Coronary artery (tissue), 2 donors: ENCODE data around the gene FAM171A2.

Experiments used
- DNase-seq: peaks from one replicate; pipeline ENCODE4 v3.0.0-alpha.2; 2017; ENCODE audit warnings: low spot score
- H3K27ac ChIP-seq, 2 donors: fragments of 200-600 bp; sonication (generic); one replicate each; pipeline ENCODE4 v1.5.1; 2016 to 2019
- H3K4me3 ChIP-seq: fragments of 200-600 bp; sonication (generic); 2 replicates; pipeline ENCODE4 v1.5.1; 2016; ENCODE audit warnings: mild to moderate bottlenecking, moderate library complexity
- CTCF ChIP-seq: fragments of 200-600 bp; sonication (generic); IDR thresholded peaks from one replicate; pipeline ENCODE4 v1.5.1; 2019; ENCODE audit warnings: antibody characterized with exemption

Gene FAM171A2

GRCh38 chr17:44352828-44353671 lies 10.6 kb downstream of the FAM171A2 start:
- Histone ChIP-seq H3K4me3 (peak overlapping the region; percentile 74), H3K27ac (peak overlapping the region in 1 of 2 donors; percentile 61)
- no peak for DNase-seq
- no peak for TF ChIP-seq CTCF

GRCh38 chr17:44351961-44352827 lies 11.5 kb downstream of the FAM171A2 start:
- no peak for TF ChIP-seq CTCF
- Histone ChIP-seq H3K27ac (no peak overlapping the region), H3K4me3 (no peak overlapping the region)
- no peak for DNase-seq

- no peak overlapping the region for H3K4me3 ChIP-seq
- DNase-seq = no peak
- TF ChIP-seq CTCF = no peak
- H3K27ac ChIP-seq = no peak overlapping the region
Measured at GRCh38 chr17:44351464-44351863, 12.2 kb downstream of the FAM171A2 start.

GRCh38 chr17:44350733-44351226 lies 12.9 kb downstream of the FAM171A2 start:
- Histone ChIP-seq H3K4me3 (no peak overlapping the region), H3K27ac (no peak overlapping the region)
- DNase-seq = no peak
- peak; percentile 40 for TF ChIP-seq CTCF

GRCh38 chr17:44349553-44350070 lies 14.0 kb downstream of the FAM171A2 start:
- no peak for DNase-seq
- no peak overlapping the region for H3K4me3 ChIP-seq
- no peak for TF ChIP-seq CTCF
- no peak overlapping the region for H3K27ac ChIP-seq

GRCh38 chr17:44348988-44349364 lies 14.7 kb downstream of the FAM171A2 start:
- Histone ChIP-seq H3K27ac (no peak overlapping the region), H3K4me3 (no peak overlapping the region)
- TF ChIP-seq CTCF = no peak
- no peak for DNase-seq
